Activated B cell treated with CpG ODN at 0.5 μM for 24 hours (primary cell): Measurements from ENCODE around the gene RFTN2. TPM values are rescaled to one million over a fixed set of nuclear protein-coding genes. Genes with fewer than 3 reads are reported as not detected.

Experiments used
- ATAC-seq: fragments of 200-7000 bp; cut with Tn5 transposase; one replicate; pipeline ENCODE4 v1.10.0; 2021; ENCODE audit warnings: low read depth, mild to moderate bottlenecking, moderate library complexity
- CTCF ChIA-PET: fragments of 350-600 bp; sonication (Branson Sonifier 250); formaldehyde crosslinking; loops from one replicate; lab custom pipeline; 2021; ENCODE audit warnings: antibody characterized with exemption; lab: Charles Lee
- POLR2A ChIA-PET: fragments of 350-600 bp; sonication (Branson Sonifier 250); formaldehyde crosslinking; loops from one replicate; lab custom pipeline; 2021; ENCODE audit warnings: antibody characterized with exemption; lab: Charles Lee
- DNase-seq: peaks from one replicate; pipeline ENCODE4 v3.0.0; 2022
- H3K27ac Mint-ChIP-seq: one replicate; pipeline ENCODE4 v1.8.0; 2020; ENCODE audit warnings: mixed read lengths
- H3K27me3 Mint-ChIP-seq: one replicate; pipeline ENCODE4 v1.8.0; 2021; ENCODE audit warnings: mixed read lengths
- H3K36me3 Mint-ChIP-seq: one replicate; pipeline ENCODE4 v1.8.0; 2021; ENCODE audit warnings: low read depth, mixed read lengths
- H3K4me1 Mint-ChIP-seq: one replicate; pipeline ENCODE4 v1.8.0; 2021; ENCODE audit warnings: mixed read lengths
- H3K4me3 Mint-ChIP-seq: one replicate; pipeline ENCODE4 v1.8.0; 2020; ENCODE audit warnings: mild to moderate bottlenecking, mixed read lengths
- H3K9me3 Mint-ChIP-seq: one replicate; pipeline ENCODE4 v1.8.0; 2020; ENCODE audit warnings: mixed read lengths
- CTCF ChIP-seq: fragments of 200-600 bp; IDR thresholded peaks from one replicate; pipeline ENCODE4 v1.8.0; 2022; ENCODE audit warnings: antibody characterized with exemption, mild to moderate bottlenecking
- intact Hi-C: fragments of 100-400 bp; cut with micrococcal nuclease; formaldehyde crosslinking; loops from one replicate; pipeline ENCODE4 v1.15.1; 2024
- total RNA-seq: library from RNA; stranded (reverse); gene quantifications from 2 replicates; pipeline ENCODE4 v1.2.3, GENCODE V29; 2022

RFTN2 gene
- total RNA-seq, 1 donor from 2014 or later, result not detected

- H3K4me1 Mint-ChIP-seq, result no peaks in the 10 kb centered on the region
These were observed 128.1 kb downstream of the RFTN2 start for GRCh38 chr2:197547163-197547900.

GRCh38 chr2:197543206-197543605 lies 132.2 kb downstream of the RFTN2 start:
- ATAC-seq (no peak), DNase-seq (no peak)
- no peak overlapping the region for H3K27ac Mint-ChIP-seq
- H3K27me3 Mint-ChIP-seq, result no peaks in the 10 kb centered on the region
- H3K4me3 Mint-ChIP-seq, result no peak overlapping the region
- ChIA-PET POLR2A (no interaction called here), CTCF (no interaction called here)
- peaks cover 2% of the 10 kb centered on the region for H3K4me1 Mint-ChIP-seq
- intact Hi-C loops, result no loop called here
- H3K36me3 Mint-ChIP-seq, result peaks cover 76% of the 10 kb centered on the region
- no peak for TF ChIP-seq CTCF
- H3K9me3 Mint-ChIP-seq, result no peaks in the 10 kb centered on the region

More at GRCh38 chr2:197547163-197547900, 128.1 kb downstream of the RFTN2 start:
- intact Hi-C loops, result no loop called here
- no peak overlapping the region for H3K4me3 Mint-ChIP-seq
- TF ChIP-seq CTCF, result no peak
- H3K9me3 Mint-ChIP-seq, result no peaks in the 10 kb centered on the region
- POLR2A ChIA-PET, result no interaction called here
- CTCF ChIA-PET, result no interaction called here
- peaks cover 77% of the 10 kb centered on the region for H3K36me3 Mint-ChIP-seq
- no peak for ATAC-seq
- DNase-seq, result no peak
- H3K27me3 Mint-ChIP-seq, result no peaks in the 10 kb centered on the region
- no peak overlapping the region for H3K27ac Mint-ChIP-seq

- ChIA-PET CTCF (no interaction called here), POLR2A (no interaction called here)
- intact Hi-C loops, result no loop called here
- DNase-seq (no peak), ATAC-seq (no peak)
- H3K9me3 Mint-ChIP-seq, result no peaks in the 10 kb centered on the region
- TF ChIP-seq CTCF, result no peak
- no peak overlapping the region for H3K27ac Mint-ChIP-seq
- peaks cover 5% of the 10 kb centered on the region for H3K4me1 Mint-ChIP-seq
- H3K4me3 Mint-ChIP-seq, result no peak overlapping the region
- no peaks in the 10 kb centered on the region for H3K27me3 Mint-ChIP-seq
- peaks cover 85% of the 10 kb centered on the region for H3K36me3 Mint-ChIP-seq
These were observed 135.7 kb downstream of the RFTN2 start for GRCh38 chr2:197539734-197540133.

- no peaks in the 10 kb centered on the region for H3K9me3 Mint-ChIP-seq
- ChIA-PET CTCF (no interaction called here), POLR2A (no interaction called here)
- H3K4me3 Mint-ChIP-seq, result no peak overlapping the region
- peaks cover 83% of the 10 kb centered on the region for H3K36me3 Mint-ChIP-seq
- no peaks in the 10 kb centered on the region for H3K27me3 Mint-ChIP-seq
- H3K4me1 Mint-ChIP-seq, result peaks cover 14% of the 10 kb centered on the region
- ATAC-seq (no peak), DNase-seq (no peak)
- H3K27ac Mint-ChIP-seq, result no peak overlapping the region
- no peak for TF ChIP-seq CTCF
- intact Hi-C loops, result no loop called here
These were observed 137.0 kb downstream of the RFTN2 start for GRCh38 chr2:197538412-197538811.

Other genes starting within 250 kb of the RFTN2 start
- gene SF3B1, start 240.6 kb downstream of the RFTN2 start, total RNA-seq, result 328 and 380 TPM in 2 replicates
- gene COQ10B, start 222.0 kb downstream of the RFTN2 start, total RNA-seq, result 25.1 and 27.5 TPM in 2 replicates
- 250 and 252 TPM in 2 replicates for gene HSPD1, start 175.7 kb downstream of the RFTN2 start, total RNA-seq
- gene HSPE1, start 175.2 kb downstream of the RFTN2 start, total RNA-seq, result 108 and 116 TPM in 2 replicates
- gene MOB4, start 159.5 kb downstream of the RFTN2 start, total RNA-seq, result 21.7 and 22.1 TPM in 2 replicates
- gene MARS2, start 29.8 kb upstream of the RFTN2 start, total RNA-seq, result 14.6 and 15.4 TPM in 2 replicates
- gene BOLL, start 109.7 kb upstream of the RFTN2 start, total RNA-seq, result not detected in 2 replicates
- 0.04 TPM in 1 of 2 replicates, not detected in the other for gene PLCL1, start 129.0 kb upstream of the RFTN2 start, total RNA-seq